Stomach (tissue), 4 donors: ENCODE results near the gene PAX2.

Experiments
- CTCF ChIP-seq, 7 experiments: fragments of 450-650 bp in 4 of 7; fragments of 200-600 bp in 3 of 7; sonication (generic) in 3 of 7; IDR thresholded peaks; one replicate each; pipeline ENCODE4 v1.5.1; 2016 to 2019; ENCODE audit warnings: antibody characterized with exemption in 7 of 7, control low read depth in 2 of 7, mild to moderate bottlenecking in 1 of 7
- POLR2A ChIP-seq, 4 donors: fragments of 450-650 bp; IDR thresholded peaks; one replicate each; pipeline ENCODE4 v1.6.1; 2016; ENCODE audit warnings: antibody characterized with exemption in 4 of 4, control low read depth in 2 of 4, mild to moderate bottlenecking in 1 of 4, moderate library complexity in 1 of 4

- TF ChIP-seq CTCF (IDR thresholded peaks at IDR 0.05) (no peak), POLR2A (IDR thresholded peaks at IDR 0.05) (no peak)
Measured at GRCh38 chr10:100830728-100831111, 85.3 kb downstream of the PAX2 start.
